ENCODE data around the gene ATP1A4.

Gene ATP1A4

DNA sequence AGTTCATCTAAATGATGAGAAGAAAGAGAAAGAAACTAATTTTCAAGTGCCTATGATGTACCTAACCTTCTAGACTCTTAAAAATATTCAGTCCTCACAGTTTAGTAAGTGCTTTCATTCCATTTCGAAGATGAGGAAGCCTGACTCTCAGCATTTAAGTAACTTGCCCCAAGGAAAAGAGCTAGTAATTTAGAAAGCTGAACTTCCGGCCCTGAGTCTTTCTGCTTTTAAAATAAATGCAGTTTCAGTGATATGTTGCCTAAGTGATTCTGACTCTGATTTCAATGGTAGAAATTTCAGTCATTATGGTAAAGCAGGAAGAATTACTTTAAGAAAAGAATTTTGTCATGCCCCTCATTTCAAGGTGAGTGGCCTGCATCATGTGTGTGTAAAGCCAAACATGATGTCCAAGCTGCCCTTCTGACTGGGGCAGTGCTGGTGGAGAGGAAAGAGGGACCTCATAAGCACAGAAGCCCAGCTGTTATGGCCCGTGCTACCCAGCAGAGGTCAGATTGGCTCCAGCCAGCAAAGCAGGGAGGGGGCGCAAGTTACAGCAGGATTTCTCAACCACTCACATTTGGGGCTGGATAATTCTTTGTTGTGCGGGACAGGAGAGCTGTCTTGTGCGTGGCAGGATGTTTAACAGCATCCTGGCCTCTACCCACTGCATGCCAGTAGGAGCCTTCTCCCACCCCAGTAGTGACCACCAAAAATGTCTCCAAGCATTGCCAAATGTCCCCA, 10.7 kb downstream of the ATP1A4 start:
- Histone ChIP-seq H4K20me1 (ENCODE audit: control insufficient read depth, insufficient read depth, low read depth, low read length) (no peaks in the 10 kb centered on the region), H3K27me3 (ENCODE audit: control insufficient read depth, low read length) (peaks cover 11% of the 10 kb centered on the region; the same call in 1 of the 2 replicates), H3K27ac (ENCODE audit: low read depth, low read length) (no peak overlapping the region), H3K4me3 (ENCODE audit: low read length) (no peak overlapping the region), H3K4me1 (ENCODE audit: control insufficient read depth, low read length) (no peaks in the 10 kb centered on the region), H3K9me2 (replicated peaks; ENCODE audit: control insufficient read depth, low read length) (no peaks in the 10 kb centered on the region), H3F3A (ENCODE audit: control insufficient read depth, insufficient read depth) (no peaks in the 10 kb centered on the region), H3K36me3 (ENCODE audit: control insufficient read depth, low read length) (no peaks in the 10 kb centered on the region), H3K9me3 (ENCODE audit: control insufficient read depth, insufficient read depth, low read length) (no peaks in the 10 kb centered on the region), H3K79me2 (ENCODE audit: control insufficient read depth, low read length) (no peaks in the 10 kb centered on the region), H3K4me2 (ENCODE audit: low read length) (no peak overlapping the region)
- TF ChIP-seq, protein P1, sequence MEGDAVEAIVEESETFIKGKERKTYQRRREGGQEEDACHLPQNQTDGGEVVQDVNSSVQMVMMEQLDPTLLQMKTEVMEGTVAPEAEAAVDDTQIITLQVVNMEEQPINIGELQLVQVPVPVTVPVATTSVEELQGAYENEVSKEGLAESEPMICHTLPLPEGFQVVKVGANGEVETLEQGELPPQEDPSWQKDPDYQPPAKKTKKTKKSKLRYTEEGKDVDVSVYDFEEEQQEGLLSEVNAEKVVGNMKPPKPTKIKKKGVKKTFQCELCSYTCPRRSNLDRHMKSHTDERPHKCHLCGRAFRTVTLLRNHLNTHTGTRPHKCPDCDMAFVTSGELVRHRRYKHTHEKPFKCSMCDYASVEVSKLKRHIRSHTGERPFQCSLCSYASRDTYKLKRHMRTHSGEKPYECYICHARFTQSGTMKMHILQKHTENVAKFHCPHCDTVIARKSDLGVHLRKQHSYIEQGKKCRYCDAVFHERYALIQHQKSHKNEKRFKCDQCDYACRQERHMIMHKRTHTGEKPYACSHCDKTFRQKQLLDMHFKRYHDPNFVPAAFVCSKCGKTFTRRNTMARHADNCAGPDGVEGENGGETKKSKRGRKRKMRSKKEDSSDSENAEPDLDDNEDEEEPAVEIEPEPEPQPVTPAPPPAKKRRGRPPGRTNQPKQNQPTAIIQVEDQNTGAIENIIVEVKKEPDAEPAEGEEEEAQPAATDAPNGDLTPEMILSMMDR (IDR thresholded peaks at IDR 0.05; ENCODE audit: low read depth, low read length, poor library complexity, severe bottlenecking) = peak; percentile 23
- TF ChIP-seq EZH2phosphoT487 (IDR thresholded peaks at IDR 0.05; ENCODE audit: borderline replicate concordance, low read length) = no peak

DNA sequence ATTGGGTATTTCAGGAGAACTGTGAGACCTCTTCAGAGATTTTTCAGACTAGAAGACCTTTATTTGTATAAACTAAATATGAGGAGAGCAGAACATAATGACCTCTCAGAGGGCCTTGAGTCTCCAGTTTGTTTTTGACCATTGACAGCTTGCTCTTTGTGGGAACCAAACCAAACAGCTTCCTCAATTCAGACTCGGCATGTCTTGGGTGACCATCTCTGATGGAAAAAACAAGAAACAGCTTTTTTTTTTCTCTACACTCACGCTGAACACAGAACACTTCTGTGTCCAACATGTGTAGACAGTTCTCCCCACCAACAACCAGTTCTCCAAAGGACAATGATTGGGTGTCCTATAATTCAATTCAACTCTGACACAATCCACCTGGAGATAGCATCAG, 11.5 kb downstream of the ATP1A4 start:
- no peak overlapping the region for H3K27ac ChIP-seq (ENCODE audit: low read depth, low read length)
- no peaks in the 10 kb centered on the region for H3K9me2 ChIP-seq (replicated peaks; ENCODE audit: control insufficient read depth, low read length)
- no peak overlapping the region for H3K4me3 ChIP-seq (ENCODE audit: low read length)
- H4K20me1 ChIP-seq (ENCODE audit: control insufficient read depth, insufficient read depth, low read depth, low read length) = no peaks in the 10 kb centered on the region
- H3K36me3 ChIP-seq (ENCODE audit: control insufficient read depth, low read length) = no peaks in the 10 kb centered on the region
- no peak overlapping the region for H3K4me2 ChIP-seq (ENCODE audit: low read length)
- no peaks in the 10 kb centered on the region for H3K79me2 ChIP-seq (ENCODE audit: control insufficient read depth, low read length)
- H3K9me3 ChIP-seq (ENCODE audit: control insufficient read depth, insufficient read depth, low read length) = no peaks in the 10 kb centered on the region
- TF ChIP-seq, protein P1 (IDR thresholded peaks at IDR 0.05; ENCODE audit: low read depth, low read length, poor library complexity, severe bottlenecking) = no peak
- TF ChIP-seq EZH2phosphoT487 (IDR thresholded peaks at IDR 0.05; ENCODE audit: borderline replicate concordance, low read length) = no peak
- H3F3A ChIP-seq (ENCODE audit: control insufficient read depth, insufficient read depth) = no peaks in the 10 kb centered on the region
- H3K27me3 ChIP-seq (ENCODE audit: control insufficient read depth, low read length) = peaks cover 17% of the 10 kb centered on the region; the same call in 1 of the 2 replicates
- no peaks in the 10 kb centered on the region for H3K4me1 ChIP-seq (ENCODE audit: control insufficient read depth, low read length)

DNA sequence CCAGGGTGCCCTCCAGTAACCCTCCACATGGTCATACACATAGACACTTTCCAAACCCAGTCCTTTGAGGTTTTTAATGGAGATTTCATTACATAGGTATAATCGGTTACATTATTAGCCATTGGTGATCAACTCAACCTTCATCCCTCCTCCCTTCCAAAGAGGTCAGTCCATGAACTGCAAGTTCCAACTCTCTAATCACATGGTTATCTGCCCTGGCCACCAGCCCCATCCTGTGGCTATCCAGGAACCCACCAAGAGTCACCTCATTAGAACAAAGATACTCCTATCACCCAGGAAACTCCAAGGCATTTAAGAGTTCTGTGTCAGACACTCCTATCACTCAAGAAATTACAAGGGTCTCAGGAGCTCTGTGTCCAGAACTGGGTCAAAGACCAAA, 12.2 kb downstream of the ATP1A4 start:
- Histone ChIP-seq H3K36me3 (ENCODE audit: control insufficient read depth, low read length) (no peaks in the 10 kb centered on the region), H3F3A (ENCODE audit: control insufficient read depth, insufficient read depth) (no peaks in the 10 kb centered on the region), H3K9me2 (replicated peaks; ENCODE audit: control insufficient read depth, low read length) (no peaks in the 10 kb centered on the region), H3K79me2 (ENCODE audit: control insufficient read depth, low read length) (no peaks in the 10 kb centered on the region), H3K27ac (ENCODE audit: low read depth, low read length) (no peak overlapping the region), H3K27me3 (ENCODE audit: control insufficient read depth, low read length) (peaks cover 17% of the 10 kb centered on the region; the same call in 1 of the 2 replicates), H3K4me3 (ENCODE audit: low read length) (no peak overlapping the region), H3K9me3 (ENCODE audit: control insufficient read depth, insufficient read depth, low read length) (no peaks in the 10 kb centered on the region), H4K20me1 (ENCODE audit: control insufficient read depth, insufficient read depth, low read depth, low read length) (no peaks in the 10 kb centered on the region), H3K4me2 (ENCODE audit: low read length) (no peak overlapping the region), H3K4me1 (ENCODE audit: control insufficient read depth, low read length) (no peaks in the 10 kb centered on the region)
- no peak for TF ChIP-seq EZH2phosphoT487 (IDR thresholded peaks at IDR 0.05; ENCODE audit: borderline replicate concordance, low read length)
- TF ChIP-seq, protein P1 (IDR thresholded peaks at IDR 0.05; ENCODE audit: low read depth, low read length, poor library complexity, severe bottlenecking) = no peak

Data from DOHH2 (cell line).